ENCODE measurements around the gene BHLHE41. TPM values are rescaled to one million over a fixed set of nuclear protein-coding genes. Genes with fewer than 3 reads are reported as not detected.

The BHLHE41 gene
- total and polyA plus RNA-seq, 2 of the 8 experiments (the other 6 are each of a cell fraction or from before 2014, with no cell fraction given), result 1.1 to 3.4 TPM

DNA sequence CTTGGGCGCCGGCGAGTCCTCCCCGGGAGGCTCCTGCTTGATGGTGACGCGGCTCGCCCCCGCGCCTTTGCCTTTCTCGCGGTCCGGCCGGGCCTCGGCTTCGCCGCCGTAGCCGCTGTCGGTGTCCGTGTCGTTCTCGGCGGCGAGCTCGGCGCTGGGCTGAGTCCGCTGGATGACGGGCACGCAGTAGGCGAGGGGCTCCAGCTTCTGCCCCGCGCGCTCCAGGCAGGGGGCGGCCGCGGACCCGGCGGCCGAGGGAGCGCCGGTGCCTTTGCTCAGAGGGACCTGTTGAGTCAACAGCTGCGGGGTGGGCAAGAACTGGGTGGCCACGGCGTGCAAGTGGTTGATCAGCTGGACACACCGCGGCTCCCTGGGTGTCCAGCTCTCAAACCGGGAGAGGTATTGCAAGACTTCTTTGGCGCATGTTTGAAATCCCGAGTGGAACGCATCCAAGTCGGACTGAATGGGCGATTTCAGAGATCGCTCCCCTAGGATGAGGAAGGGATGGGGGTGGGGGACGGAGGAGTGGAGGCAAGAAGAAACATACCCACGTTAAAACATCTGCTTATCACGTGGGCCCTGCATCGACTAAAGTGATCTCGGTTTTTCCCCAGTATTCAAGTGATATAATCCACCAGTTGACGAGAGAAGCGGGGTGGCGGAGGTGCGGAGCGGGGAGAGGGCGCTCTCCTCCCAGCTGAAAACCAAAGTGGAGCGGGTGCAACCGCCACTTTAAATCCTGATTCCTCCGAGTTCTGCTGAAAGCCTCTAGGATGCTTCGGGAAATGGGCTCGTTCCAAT is 2.0 kb downstream of the BHLHE41 start (continued):
- TF ChIP-seq TCF12 (IDR thresholded peaks at IDR 0.05; ENCODE audit: low read depth, low read length) (no peak), ZNF274 (IDR thresholded peaks at IDR 0.05; ENCODE audit: borderline replicate concordance, extremely low read depth, low read length) (no peak), CEBPB (IDR thresholded peaks at IDR 0.05; ENCODE audit: low read depth, low read length) (no peak), RNF2 (IDR thresholded peaks at IDR 0.05; ENCODE audit: borderline replicate concordance, low read depth, low read length, missing control alignments, poor library complexity, severe bottlenecking) (peak; percentile 77), SP1 (IDR thresholded peaks at IDR 0.05; ENCODE audit: low read depth, low read length) (no peak), EZH2 (IDR thresholded peaks at IDR 0.05; ENCODE audit: low read depth, low read length, severe bottlenecking) (peak; percentile 90), TBP (IDR thresholded peaks at IDR 0.05; ENCODE audit: low read depth, low read length) (no peak), CHD1 (IDR thresholded peaks at IDR 0.05; ENCODE audit: low read depth, low read length) (no peak), GTF2F1 (IDR thresholded peaks at IDR 0.05; ENCODE audit: borderline replicate concordance, low read depth, low read length) (no peak), JUND (IDR thresholded peaks at IDR 0.05; ENCODE audit: low read length) (no peak), CREB1 (IDR thresholded peaks at IDR 0.05) (0 out of 2 replicates have a peak, but pooled peaks have one; percentile 35), RXRA (IDR thresholded peaks at IDR 0.05; ENCODE audit: insufficient read depth, low read depth, low read length) (no peak), RBBP5 (IDR thresholded peaks at IDR 0.05; ENCODE audit: borderline replicate concordance, low read depth, low read length) (0 out of 2 replicates have a peak, but pooled peaks have one; percentile 66), MAFK (IDR thresholded peaks at IDR 0.05; ENCODE audit: low read depth, low read length) (no peak), HDAC6 (IDR thresholded peaks at IDR 0.05; ENCODE audit: low read depth, low read length) (no peak), RAD21 (IDR thresholded peaks at IDR 0.05 in 1 of 2, conservative IDR thresholded peaks at IDR 0.05 in 1 of 2; ENCODE audit: low read depth in 2 of 2, low read length in 2 of 2) (peak; percentile 41 to 42), CBX5 (IDR thresholded peaks at IDR 0.05; ENCODE audit: low read depth, low read length) (no peak), KDM4A (IDR thresholded peaks at IDR 0.05; ENCODE audit: low read depth, low read length, severe bottlenecking) (peak; percentile 81), CTBP2 (IDR thresholded peaks at IDR 0.05; ENCODE audit: borderline replicate concordance, insufficient read depth, insufficient read length, low read length) (peak; percentile 55), SIN3A (conservative IDR thresholded peaks at IDR 0.05 in 1 of 2, IDR thresholded peaks at IDR 0.05 in 1 of 2; ENCODE audit: low read depth in 1 of 2, low read length in 2 of 2) (no peak), KDM5A (IDR thresholded peaks at IDR 0.05; ENCODE audit: low read length) (no peak)

Data from H1 (cell line).